Smooth muscle cell (in vitro differentiated cells): ENCODE results near the gene NFATC2. TPM values are rescaled to one million over a fixed set of nuclear protein-coding genes. Genes with fewer than 3 reads are reported as not detected.

Source experiments
- DNase-seq: peaks from one replicate; lab custom pipeline; 2025; ENCODE audit not compliant: unreplicated experiment; lab: John Stamatoyannopoulos, UW
- H2AFZ ChIP-seq: fragments of 200-600 bp; sonication (generic); 2 replicates; pipeline ENCODE4 v1.6.0; 2016; ENCODE audit warnings: antibody characterized with exemption, low read depth, mild to moderate bottlenecking
- H3F3A ChIP-seq: fragments of 200-600 bp; sonication (generic); 2 replicates; pipeline ENCODE4 v1.6.0; 2017; ENCODE audit warnings: antibody characterized with exemption, low read depth
- H3K27ac ChIP-seq: fragments of 200-600 bp; sonication (generic); 2 replicates; pipeline ENCODE4 v1.5.1; 2016; ENCODE audit warnings: low read depth, mild to moderate bottlenecking
- H3K27me3 ChIP-seq: fragments of 200-600 bp; sonication (generic); 2 replicates; pipeline ENCODE4 v1.6.1; 2016; ENCODE audit warnings: low read depth, mild to moderate bottlenecking
- H3K36me3 ChIP-seq: fragments of 200-600 bp; sonication (generic); 2 replicates; pipeline ENCODE4 v1.5.1; 2016; ENCODE audit warnings: low read depth
- H3K4me1 ChIP-seq: fragments of 200-600 bp; sonication (generic); 2 replicates; pipeline ENCODE4 v1.5.1; 2016; ENCODE audit warnings: low read depth
- H3K4me2 ChIP-seq: fragments of 200-600 bp; sonication (generic); 2 replicates; pipeline ENCODE4 v1.6.0; 2016; ENCODE audit warnings: mild to moderate bottlenecking
- H3K4me3 ChIP-seq: fragments of 200-600 bp; sonication (generic); 2 replicates; pipeline ENCODE4 v1.5.1; 2016; ENCODE audit warnings: mild to moderate bottlenecking
- H3K79me2 ChIP-seq: fragments of 200-600 bp; sonication (generic); 2 replicates; pipeline ENCODE4 v1.6.0; 2016; ENCODE audit warnings: low read depth, mild to moderate bottlenecking
- H3K9ac ChIP-seq: fragments of 200-600 bp; sonication (generic); 2 replicates; pipeline ENCODE4 v1.6.0; 2016; ENCODE audit warnings: low read depth
- H3K9me3 ChIP-seq: fragments of 200-600 bp; sonication (generic); replicated peaks from 2 replicates; pipeline ENCODE4 v1.5.1; 2016; ENCODE audit warnings: low read depth
- H4K20me1 ChIP-seq: fragments of 200-600 bp; sonication (generic); 2 replicates; pipeline ENCODE4 v1.6.0; 2016; ENCODE audit warnings: low read depth
- CTCF ChIP-seq: fragments of 200-600 bp; sonication (generic); IDR thresholded peaks from 2 replicates; pipeline ENCODE4 v1.5.1; 2017; ENCODE audit warnings: borderline replicate concordance, mild to moderate bottlenecking, antibody characterized with exemption; ENCODE audit not compliant: insufficient read depth, poor library complexity, severe bottlenecking
- WGBS: methylation state at CpG from one replicate; pipeline ENCODE4 v1.1.7; 2016; ENCODE audit warnings: low lambda C conversion rate; 5-methylcytosine and 5-hydroxymethylcytosine counted together
- polyA plus RNA-seq: library from polyadenylated mRNA; unstranded; fragments of >200 nt; fragmentation: Nextera tagmentation; extraction: Ambion mirVana; gene quantifications from 2 replicates; pipeline ENCODE4 v1.2.1, GENCODE V29; 2016
- total RNA-seq: library from RNA; depleted of rRNA; stranded (reverse); fragments of >200 nt; gene quantifications from 2 replicates; pipeline ENCODE4 v1.2.3, GENCODE V29; 2014

NFATC2 gene
- total and polyA plus RNA-seq, 2 experiments from 2014 or later = 5.8 to 8.4 TPM

DNA sequence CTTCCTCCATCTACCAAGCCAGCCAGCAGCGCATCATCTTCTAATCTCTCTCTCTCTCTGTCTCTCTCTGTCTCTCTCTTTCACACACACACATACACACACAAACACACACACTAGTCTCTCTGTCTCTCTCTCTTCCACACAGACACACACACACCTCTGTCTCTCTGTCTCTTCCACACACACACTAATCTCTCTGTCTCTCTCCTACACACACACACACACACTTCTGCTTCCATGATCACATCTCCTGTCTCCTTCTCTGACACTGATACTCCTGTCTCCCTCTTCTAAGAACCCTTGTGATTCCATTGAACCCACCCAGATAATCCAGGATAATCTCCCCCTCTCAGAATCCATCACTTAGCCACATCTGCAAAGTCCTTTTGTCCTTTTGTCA is 181.3 kb downstream of the NFATC2 start:
- no peaks in the 10 kb centered on the region for H3K36me3 ChIP-seq
- WGBS = 100% methylated on average over 1 of the region's 1 CpG
- peaks cover 11% of the 10 kb centered on the region for H3F3A ChIP-seq
- H3K4me3 ChIP-seq = no peak overlapping the region
- peak overlapping the region; percentile 83 for H3K27ac ChIP-seq
- no peak for TF ChIP-seq CTCF
- DNase-seq = no peak
- no peak overlapping the region for H2AFZ ChIP-seq
- H3K79me2 ChIP-seq = no peaks in the 10 kb centered on the region
- peaks cover 11% of the 10 kb centered on the region for H3K4me1 ChIP-seq
- H3K9me3 ChIP-seq = no peaks in the 10 kb centered on the region
- H3K9ac ChIP-seq = peak overlapping the region; percentile 25
- H3K4me2 ChIP-seq = no peak overlapping the region
- H3K27me3 ChIP-seq = no peaks in the 10 kb centered on the region
- H4K20me1 ChIP-seq = no peaks in the 10 kb centered on the region

- peak overlapping the region; percentile 37 for H3K4me2 ChIP-seq
Measured at GRCh38 chr20:51360451-51361201, 181.9 kb downstream of the NFATC2 start.

GRCh38 chr20:51359947-51360346 is 182.6 kb downstream of the NFATC2 start:
- no peak for TF ChIP-seq CTCF
- Histone ChIP-seq H3K27me3 (no peaks in the 10 kb centered on the region), H3K36me3 (no peaks in the 10 kb centered on the region), H3K27ac (peak overlapping the region; percentile 83), H3K4me2 (peak overlapping the region; percentile 37), H3K9ac (peak overlapping the region; percentile 78), H2AFZ (no peak overlapping the region), H4K20me1 (no peaks in the 10 kb centered on the region), H3K4me3 (no peak overlapping the region), H3F3A (peaks cover 4% of the 10 kb centered on the region), H3K4me1 (peaks cover 6% of the 10 kb centered on the region), H3K79me2 (no peaks in the 10 kb centered on the region), H3K9me3 (no peaks in the 10 kb centered on the region)
- DNase-seq = no peak
- WGBS = 67% methylated on average over 1 of the region's 1 CpG

More at GRCh38 chr20:51360451-51361201, 181.9 kb downstream of the NFATC2 start:
- Histone ChIP-seq H4K20me1 (no peaks in the 10 kb centered on the region), H3K4me1 (peaks cover 11% of the 10 kb centered on the region), H3F3A (peaks cover 11% of the 10 kb centered on the region), H2AFZ (no peak overlapping the region), H3K27ac (peak overlapping the region; percentile 83), H3K79me2 (no peaks in the 10 kb centered on the region), H3K9me3 (no peaks in the 10 kb centered on the region), H3K9ac (peak overlapping the region; percentile 25), H3K4me3 (no peak overlapping the region), H3K27me3 (no peaks in the 10 kb centered on the region), H3K36me3 (no peaks in the 10 kb centered on the region)
- DNase-seq = peak; percentile 20
- 40% methylated on average over 13 of the region's 13 CpGs for WGBS
- TF ChIP-seq CTCF = no peak

GRCh38 chr20:51359401-51359800 is 183.1 kb downstream of the NFATC2 start:
- Histone ChIP-seq H3K27ac (peak overlapping the region; percentile 83), H3K79me2 (no peaks in the 10 kb centered on the region), H3K9me3 (no peaks in the 10 kb centered on the region), H3K4me3 (no peak overlapping the region), H3F3A (no peaks in the 10 kb centered on the region), H3K36me3 (no peaks in the 10 kb centered on the region), H2AFZ (no peak overlapping the region), H4K20me1 (no peaks in the 10 kb centered on the region), H3K4me2 (no peak overlapping the region), H3K27me3 (no peaks in the 10 kb centered on the region), H3K4me1 (peaks cover 4% of the 10 kb centered on the region), H3K9ac (no peak overlapping the region)
- WGBS = 91% methylated on average over 3 of the region's 3 CpGs
- DNase-seq = no peak
- TF ChIP-seq CTCF = no peak
